ENCODE measurements around the gene INPP5A.

The INPP5A gene

GRCh38 chr10:132527339-132528063 lies 10.1 kb upstream of the INPP5A start:
- no peak for DNase-seq (ENCODE audit: low read depth)
- H3K4me3 ChIP-seq (ENCODE audit: low read depth, low read length), result no peak overlapping the region
- TF ChIP-seq CTCF (IDR thresholded peaks at IDR 0.05; ENCODE audit: low read depth, low read length, missing control alignments), result no peak

- TF ChIP-seq CTCF (IDR thresholded peaks at IDR 0.05; ENCODE audit: low read depth, low read length, missing control alignments), result no peak
- DNase-seq (ENCODE audit: low read depth), result no peak
Measured at GRCh38 chr10:132528064-132528691, 9.4 kb upstream of the INPP5A start.

GRCh38 chr10:132532179-132532578 lies 5.4 kb upstream of the INPP5A start:
- DNase-seq (ENCODE audit: low read depth), result no peak
- no peak overlapping the region for H3K4me3 ChIP-seq (ENCODE audit: low read depth, low read length)
- no peak for TF ChIP-seq CTCF (IDR thresholded peaks at IDR 0.05; ENCODE audit: low read depth, low read length, missing control alignments)

More at GRCh38 chr10:132528064-132528691, 9.4 kb upstream of the INPP5A start:
- H3K4me3 ChIP-seq (ENCODE audit: low read depth, low read length), result no peak overlapping the region

GRCh38 chr10:132532749-132533560 lies 4.6 kb upstream of the INPP5A start:
- H3K4me3 ChIP-seq (ENCODE audit: low read depth, low read length), result no peak overlapping the region

GRCh38 chr10:132533571-132534260 lies 3.9 kb upstream of the INPP5A start:
- H3K4me3 ChIP-seq (ENCODE audit: low read depth, low read length), result no peak overlapping the region
- TF ChIP-seq CTCF (IDR thresholded peaks at IDR 0.05; ENCODE audit: low read depth, low read length, missing control alignments), result no peak
- DNase-seq (ENCODE audit: low read depth), result no peak

More at GRCh38 chr10:132532749-132533560, 4.6 kb upstream of the INPP5A start:
- no peak for TF ChIP-seq CTCF (IDR thresholded peaks at IDR 0.05; ENCODE audit: low read depth, low read length, missing control alignments)
- DNase-seq (ENCODE audit: low read depth), result no peak

- TF ChIP-seq CTCF (IDR thresholded peaks at IDR 0.05; ENCODE audit: low read depth, low read length, missing control alignments), result no peak
- no peak for DNase-seq (ENCODE audit: low read depth)
- no peak overlapping the region for H3K4me3 ChIP-seq (ENCODE audit: low read depth, low read length)
Measured at GRCh38 chr10:132534391-132535064, 3.1 kb upstream of the INPP5A start.

All from GM12864 (cell line).